IPS-18c (cell line): ENCODE results near the gene OAT.

Experiments used
- H3K4me3 ChIP-seq: 2 replicates; pipeline ENCODE4 v1.7.0; 2013; ENCODE audit warnings: low read depth, mild to moderate bottlenecking, low read length, moderate library complexity; ENCODE audit not compliant: insufficient read depth
- H3K9me3 ChIP-seq: one replicate; pipeline ENCODE4 v1.6.1; 2013; ENCODE audit warnings: mild to moderate bottlenecking, low read length, moderate library complexity; ENCODE audit not compliant: control insufficient read depth, insufficient read depth

Gene OAT

DNA sequence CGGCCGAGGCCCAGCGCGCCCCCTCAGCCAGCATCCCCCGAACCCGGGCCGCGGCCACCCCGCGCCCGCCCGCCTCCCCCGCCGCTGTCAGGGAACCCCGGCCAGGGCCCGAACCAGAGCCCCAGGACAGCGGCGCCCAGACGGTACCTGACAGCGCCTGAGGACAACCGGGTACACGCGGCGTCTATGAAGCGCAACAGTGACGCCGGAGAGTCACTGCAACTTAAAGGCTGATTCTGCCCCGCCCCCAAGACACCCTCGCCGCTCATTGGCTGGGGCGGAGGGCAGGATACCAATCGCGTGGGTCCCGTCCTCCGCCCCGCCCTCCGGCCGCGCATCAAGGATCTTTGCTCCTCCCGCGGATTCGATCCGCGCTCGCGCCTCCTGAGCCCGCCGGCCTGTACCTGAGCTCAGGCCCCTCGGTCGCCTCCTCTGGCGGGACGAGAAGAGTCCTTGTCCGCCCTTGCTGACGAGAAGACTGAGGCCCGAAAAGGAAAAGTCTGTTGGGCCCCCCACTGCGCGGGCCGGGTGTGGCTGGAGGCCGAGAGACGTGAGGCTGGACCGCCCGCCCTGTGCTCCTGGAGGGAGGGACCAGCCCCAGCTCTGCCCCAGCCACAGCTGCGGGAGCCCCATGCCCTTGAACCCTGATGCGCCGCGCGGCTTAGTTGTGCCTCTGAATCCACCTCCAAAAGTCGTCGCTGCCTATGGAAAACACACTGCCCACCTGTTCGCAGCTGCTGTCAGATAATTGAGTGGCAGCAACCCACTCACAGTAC, at the start of gene OAT:
Gene OAT (minus strand): TSS at position 198 of the 776 bp plus-strand sequence. CDS start 6,752 bp downstream, outside the sequence.
- Histone ChIP-seq H3K4me3 (peak within 1 kb of the TSS; percentile 82), H3K9me3 (peaks cover 2% of the 10 kb centered on the region)

DNA sequence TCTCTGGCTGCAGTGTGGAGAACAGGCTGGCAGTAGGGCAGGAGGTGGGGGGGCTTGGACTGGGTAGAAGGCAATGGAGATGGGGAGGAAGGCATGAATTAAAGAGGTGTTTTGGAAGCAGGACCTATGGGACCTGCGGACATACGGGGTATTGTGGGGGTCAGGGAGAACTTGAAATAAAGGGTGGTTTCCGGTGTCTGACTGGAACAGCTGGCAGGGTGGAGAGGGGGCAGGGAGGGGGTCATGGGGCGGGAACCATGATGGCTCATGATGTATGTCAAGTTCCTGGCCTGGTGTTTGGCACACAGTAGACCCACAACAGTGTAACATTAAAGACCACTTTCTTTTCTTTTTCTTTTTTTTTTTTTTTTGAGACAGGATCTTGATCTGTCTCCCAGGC, 48.4 kb upstream of the OAT start:
- no peaks in the 10 kb centered on the region for H3K9me3 ChIP-seq
- H3K4me3 ChIP-seq: no peak overlapping the region

DNA sequence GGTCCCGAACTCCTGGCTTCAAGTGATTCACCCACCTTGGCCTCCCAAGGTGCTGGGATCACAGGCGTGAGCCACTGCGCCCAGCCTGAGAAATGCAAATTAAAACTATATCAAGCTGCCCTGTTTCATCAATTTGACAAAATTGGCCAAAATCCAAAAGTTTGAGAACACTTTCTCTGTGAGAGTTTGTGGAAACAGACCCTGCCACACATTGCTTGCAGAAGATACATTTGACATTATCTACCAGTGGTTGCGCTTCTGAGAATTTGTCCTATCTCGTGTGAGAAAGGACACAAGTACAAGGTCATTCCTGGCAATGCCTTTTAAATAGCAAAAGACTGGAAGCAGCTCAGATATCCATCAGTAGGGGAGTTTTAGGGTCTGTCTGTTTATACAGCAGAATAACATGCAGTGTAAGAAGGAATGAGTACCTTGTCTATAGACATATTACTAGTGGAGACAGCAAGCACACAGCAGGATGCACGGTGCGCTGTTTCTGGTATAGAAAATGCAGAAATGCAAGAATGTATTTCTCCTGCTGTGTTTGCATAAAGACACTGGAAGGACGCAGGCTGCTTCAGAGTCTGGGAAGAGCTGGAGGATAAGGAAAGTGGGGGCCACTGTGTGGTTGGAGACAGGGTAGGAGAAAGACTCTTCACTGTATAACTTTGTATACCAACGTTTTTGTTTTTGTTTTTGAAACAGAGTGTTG, 47.2 kb upstream of the OAT start:
- Histone ChIP-seq H3K9me3 (no peaks in the 10 kb centered on the region), H3K4me3 (no peak overlapping the region)

DNA sequence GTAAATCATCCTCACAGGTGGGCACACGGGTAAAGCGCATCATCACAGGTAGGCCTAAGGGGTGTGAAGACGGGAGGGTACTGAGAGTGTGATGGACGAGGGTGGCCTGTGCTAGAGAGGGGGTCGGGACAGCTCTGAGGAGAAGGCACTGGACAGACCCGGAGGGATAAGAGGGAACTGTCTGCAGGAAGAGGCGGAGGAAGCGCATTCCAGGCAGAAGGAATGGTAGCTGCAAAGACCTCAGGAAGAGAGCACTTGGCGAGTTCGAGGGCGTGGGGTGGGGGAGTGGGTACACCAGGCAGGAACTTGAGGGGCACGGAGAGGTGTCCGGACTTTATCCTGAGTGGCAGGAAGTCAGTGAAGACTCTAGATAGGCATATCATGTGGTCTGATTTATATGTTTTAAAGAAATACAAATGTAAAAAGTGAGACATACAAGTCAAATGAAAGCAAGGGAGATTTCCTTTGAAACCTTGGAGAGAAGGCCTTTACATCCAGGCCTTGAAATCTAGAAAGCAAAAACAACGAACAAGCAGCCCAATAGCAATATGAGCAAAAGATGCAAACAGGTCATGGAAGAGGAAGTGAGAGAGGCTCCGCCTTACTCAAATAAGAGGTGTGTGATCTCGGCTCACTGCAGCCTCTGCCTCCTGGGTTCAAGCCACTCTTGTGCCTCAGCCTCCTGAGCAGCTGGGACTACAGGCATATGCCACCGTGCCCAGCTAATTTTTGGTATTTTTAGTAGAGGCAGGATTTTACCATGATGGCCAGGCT, 46.5 kb upstream of the OAT start:
- Histone ChIP-seq H3K4me3 (no peak overlapping the region), H3K9me3 (no peaks in the 10 kb centered on the region)

DNA sequence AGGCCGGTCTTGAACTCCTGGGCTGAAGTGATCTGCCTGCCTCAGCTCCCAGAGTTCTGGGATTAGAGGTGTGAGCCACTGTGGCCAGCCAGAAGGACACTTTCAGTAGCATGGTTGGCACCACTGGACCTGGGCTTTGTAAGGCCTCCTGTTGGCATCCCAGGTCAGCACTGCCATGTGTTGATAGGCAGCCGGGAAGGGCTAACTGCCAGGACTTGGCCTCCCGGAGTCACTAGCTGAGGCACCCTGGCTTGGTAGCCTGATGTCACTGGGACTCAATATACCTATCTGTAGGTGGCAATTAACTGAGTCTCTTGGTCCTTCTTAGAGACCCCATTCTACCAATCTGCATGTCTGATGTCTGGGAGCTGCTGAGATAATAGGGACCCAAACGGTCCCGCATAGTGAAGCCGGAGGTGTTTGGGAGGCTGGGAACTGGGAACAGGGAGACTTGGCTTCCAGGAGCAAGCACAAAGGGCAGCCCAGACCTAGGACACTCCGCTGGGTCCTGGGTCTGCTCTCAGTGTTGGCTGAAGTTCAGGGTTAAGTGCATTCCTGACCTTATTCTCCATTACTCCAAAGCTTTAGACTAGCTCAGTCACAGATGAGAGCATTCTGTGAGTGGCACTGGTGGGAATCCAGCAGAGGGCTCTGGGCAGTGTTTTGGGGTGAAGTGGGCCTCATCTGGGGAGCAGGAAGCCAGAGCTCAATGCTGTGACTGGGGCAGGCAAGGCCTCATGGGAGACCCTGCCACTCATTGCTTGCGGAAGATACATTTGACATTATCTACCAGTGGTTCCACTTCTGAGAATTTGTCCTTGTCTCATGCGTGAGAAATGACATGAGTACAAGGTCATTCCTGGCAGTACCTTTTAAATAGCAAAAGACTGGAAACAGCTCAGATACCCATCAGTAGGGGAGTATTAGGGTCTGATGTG, 45.6 kb upstream of the OAT start:
- H3K4me3 ChIP-seq: no peak overlapping the region
- no peaks in the 10 kb centered on the region for H3K9me3 ChIP-seq

DNA sequence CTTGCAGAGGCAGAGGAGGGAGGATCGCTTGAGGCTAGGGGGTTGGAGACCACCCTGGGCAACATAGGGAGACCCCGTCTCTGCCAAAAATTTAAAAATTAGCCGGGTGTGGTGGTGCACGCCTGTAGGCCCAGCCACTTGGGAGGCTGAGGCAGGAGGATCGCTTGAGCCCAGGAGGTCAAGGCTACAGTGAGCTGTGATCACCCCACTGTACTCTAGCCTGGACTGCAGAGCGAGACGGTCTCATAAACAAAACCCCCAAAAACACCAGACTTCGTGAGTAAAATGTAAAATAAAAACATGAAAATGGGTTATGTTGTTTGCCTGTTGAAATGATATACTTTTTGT, 43.6 kb upstream of the OAT start:
- H3K4me3 ChIP-seq: peak overlapping the region; percentile 81

DNA sequence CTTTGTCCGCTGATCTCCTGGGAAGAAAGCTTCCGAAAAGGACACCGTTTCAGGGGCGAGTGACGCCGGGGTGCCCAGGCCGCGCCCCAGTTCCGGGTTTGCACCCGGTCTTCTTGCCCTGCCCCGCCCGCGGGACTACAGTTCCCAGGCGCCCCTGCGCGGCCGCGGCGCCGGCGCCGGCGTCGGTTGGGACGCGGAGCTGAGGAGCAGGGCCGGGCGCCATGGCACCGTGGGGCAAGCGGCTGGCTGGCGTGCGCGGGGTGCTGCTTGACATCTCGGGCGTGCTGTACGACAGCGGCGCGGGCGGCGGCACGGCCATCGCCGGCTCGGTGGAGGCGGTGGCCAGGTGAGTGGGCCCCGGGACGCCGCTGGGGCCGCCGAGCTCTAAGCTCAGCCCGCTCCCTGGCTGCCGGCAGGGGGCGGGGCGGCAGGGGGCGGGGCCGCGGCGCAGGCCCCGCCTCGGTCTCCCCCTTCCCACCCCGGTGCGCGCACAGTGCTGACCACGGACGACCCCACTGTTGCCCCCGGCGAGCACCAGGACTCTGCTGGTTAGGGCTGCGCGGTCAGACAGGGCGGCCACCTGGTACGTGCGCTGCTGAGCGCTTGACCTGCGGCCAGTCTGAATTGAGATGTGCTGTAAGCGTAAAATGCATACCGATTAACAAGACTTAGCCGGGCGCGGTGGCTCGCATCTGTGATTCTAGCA, 43.1 kb upstream of the OAT start, which contains the start of gene LHPP:
Gene LHPP (plus strand): TSS at position 182 of the 706 bp plus-strand sequence. CDS start 40 bp downstream, at position 222.
- H3K9me3 ChIP-seq: no peaks in the 10 kb centered on the region
- H3K4me3 ChIP-seq: peak within 1 kb of the TSS; percentile 81

More for the DNA sequence above, 43.6 kb upstream of the OAT start:
- H3K9me3 ChIP-seq: no peaks in the 10 kb centered on the region

DNA sequence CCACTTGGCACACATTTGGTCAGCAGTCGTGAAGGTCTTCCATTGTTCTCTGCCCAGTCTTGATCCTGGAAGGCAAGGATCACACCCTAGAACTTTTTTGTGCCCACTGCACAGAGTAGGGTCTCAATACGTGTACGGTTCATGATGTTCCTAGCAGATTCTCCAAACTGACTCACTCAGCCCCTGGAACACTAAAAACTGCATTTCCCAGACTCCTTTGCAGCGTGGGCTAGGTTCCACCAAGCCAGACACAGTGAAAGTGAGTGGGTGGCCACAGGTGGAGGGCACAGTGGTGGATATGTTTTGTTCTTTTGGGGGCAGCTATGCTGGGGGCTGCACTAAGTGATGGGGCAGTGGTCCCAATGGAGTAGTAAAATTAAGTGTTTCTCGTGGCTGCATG, 41.4 kb upstream of the OAT start:
- H3K9me3 ChIP-seq: no peaks in the 10 kb centered on the region

DNA sequence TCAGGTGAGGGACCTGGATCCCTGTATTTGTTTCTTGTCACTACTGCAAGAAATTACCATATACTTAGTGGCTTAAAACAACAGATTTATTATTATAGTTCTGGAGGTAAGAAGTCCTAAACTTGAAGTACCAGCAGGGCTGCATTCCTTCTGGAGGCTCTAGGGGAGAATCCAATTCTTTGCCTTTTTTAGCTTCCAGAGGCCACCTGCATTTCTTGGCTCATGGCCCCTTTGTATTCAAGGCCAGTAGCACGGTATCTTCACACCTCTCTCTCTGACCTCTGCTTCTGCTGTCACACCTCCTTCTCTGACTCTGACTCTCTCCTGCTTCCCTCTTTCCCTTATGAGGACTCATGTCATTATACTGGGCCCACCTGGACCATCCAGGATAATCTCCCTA, 40.7 kb upstream of the OAT start:
- Histone ChIP-seq H3K9me3 (no peaks in the 10 kb centered on the region), H3K4me3 (no peak overlapping the region)

More for the DNA sequence above, 41.4 kb upstream of the OAT start:
- no peak overlapping the region for H3K4me3 ChIP-seq

DNA sequence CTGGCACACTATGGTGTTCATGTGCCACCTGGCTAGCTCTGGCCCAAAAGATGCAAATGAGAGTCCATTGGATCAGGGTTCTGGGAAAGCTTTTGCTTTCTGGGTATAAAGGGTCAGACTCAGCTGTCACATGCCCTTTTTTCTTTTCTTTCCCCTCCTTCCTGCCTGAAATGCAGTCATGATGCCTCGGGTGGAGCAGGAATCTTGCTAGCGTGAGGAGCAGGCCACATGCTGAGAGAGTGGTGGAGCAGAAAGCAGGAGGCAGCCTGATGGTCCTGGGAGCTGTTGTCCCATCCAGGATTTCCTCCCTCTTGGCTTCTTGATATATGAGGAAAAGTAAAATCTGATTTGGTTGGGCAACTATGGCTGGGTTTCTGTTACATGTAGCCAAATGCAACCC, 40.2 kb upstream of the OAT start:
- Histone ChIP-seq H3K4me3 (no peak overlapping the region), H3K9me3 (no peaks in the 10 kb centered on the region)

DNA sequence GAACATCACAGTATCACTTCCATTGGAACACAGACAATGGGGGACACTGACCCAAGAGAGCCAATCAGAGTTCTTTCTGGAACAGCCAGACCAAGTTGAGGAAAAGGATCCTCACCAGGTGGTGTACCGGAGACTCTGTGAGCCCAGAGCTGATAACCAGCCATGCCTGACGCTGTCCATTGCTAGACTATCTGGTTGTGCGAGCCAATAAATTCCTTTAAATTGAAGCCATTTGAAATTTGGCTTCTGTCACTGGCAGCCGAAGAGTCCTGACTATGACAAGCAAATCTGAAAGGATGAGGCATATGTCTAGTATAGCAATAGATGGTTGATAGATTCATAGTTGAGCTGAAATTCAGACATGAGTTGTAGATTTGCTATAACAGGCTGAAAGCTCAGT, 39.8 kb upstream of the OAT start:
- no peaks in the 10 kb centered on the region for H3K9me3 ChIP-seq
- no peak overlapping the region for H3K4me3 ChIP-seq

DNA sequence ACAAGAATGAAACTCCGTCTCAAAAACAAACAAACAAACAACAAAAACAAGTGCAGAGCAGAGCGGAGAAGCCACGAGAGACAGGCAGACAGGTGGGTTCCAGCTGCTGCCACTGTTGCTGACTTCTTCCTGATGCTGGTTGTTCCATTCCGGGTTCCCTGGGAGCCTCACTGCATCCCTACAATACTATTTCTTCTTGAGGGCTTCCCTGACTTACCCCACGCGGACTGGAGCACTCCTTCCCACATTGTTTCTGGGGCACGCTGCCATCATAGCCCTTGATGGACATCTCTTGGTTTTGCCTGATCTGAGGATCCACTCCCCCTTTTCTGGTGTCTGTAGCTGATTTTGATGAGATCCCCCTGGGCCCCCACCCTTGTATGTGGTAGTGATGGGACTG, 36.7 kb upstream of the OAT start:
- Histone ChIP-seq H3K4me3 (no peak overlapping the region), H3K9me3 (no peaks in the 10 kb centered on the region)

DNA sequence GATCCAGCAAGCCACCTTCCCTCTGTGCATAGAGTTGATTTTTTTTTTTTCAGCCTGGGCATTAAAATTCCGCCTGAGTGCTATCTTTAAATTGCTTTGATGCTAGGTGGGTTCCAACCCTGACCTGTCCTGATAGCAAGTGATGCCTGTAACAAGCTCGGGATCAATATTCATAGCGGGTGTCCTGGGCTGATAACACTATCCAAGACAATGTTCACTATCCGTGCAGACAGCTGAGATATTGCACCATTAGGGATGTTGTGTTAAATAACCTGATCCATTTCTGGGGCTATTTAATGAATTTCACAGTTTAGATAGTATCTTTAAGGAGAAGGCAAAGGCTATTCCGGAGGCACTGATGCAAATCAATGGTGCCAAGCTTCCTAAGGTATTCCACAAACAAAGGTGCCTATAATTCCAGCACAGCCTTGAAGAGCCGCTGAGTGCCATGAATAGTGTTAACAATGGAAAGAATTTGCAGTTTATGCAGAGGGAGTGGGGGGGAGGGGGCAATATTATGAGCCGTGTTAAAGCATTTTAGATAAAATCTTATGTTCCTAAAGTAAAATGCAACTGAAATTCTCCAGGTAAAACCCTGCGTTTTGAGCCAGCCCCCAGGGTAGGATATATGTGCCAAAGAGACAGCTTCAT, 35.4 kb upstream of the OAT start:
- Histone ChIP-seq H3K9me3 (no peaks in the 10 kb centered on the region), H3K4me3 (no peak overlapping the region)

DNA sequence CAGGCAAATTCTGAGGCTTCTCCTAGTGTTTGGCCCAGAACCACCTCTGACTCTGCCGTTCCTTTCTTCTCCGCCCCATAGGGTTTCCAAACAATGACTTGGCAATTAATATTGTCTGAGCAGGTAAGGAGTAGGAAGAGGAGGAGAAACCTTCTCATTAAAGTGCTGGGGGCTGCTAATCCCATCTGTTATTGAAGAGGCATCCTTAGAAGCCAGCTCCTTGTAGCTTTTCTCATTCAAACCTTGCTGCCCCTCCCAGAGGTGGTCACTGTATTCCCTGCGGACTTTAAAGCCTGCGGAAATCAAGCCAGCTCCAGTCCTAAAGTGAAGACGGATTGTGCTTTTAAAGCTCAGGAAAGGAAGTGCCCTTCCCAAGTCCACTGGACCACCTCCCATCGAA, 32.6 kb upstream of the OAT start:
- Histone ChIP-seq H3K4me3 (no peak overlapping the region), H3K9me3 (peaks cover 2% of the 10 kb centered on the region)

DNA sequence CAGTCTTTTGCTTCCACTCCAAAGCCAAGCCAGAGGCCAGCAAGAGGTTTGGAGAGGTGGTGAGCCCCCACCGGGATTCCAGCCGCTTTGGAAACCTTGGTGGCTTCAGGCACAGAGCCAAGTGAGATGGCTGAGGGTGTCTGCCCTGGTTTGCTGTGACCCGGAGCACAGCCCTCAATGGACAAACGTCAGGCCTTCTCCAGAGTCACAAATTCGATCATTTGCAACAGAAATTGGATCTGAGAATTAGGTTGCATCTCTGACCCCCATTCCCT, 32.0 kb upstream of the OAT start:
- no peak overlapping the region for H3K4me3 ChIP-seq
- H3K9me3 ChIP-seq: peaks cover 2% of the 10 kb centered on the region
